Activated CD8-positive, alpha-beta T cell treated with anti-CD3 and anti-CD28 coated beads for 36 hours (primary cell): ENCODE results near the gene C1QTNF4. TPM values are rescaled to one million over a fixed set of nuclear protein-coding genes. Genes with fewer than 3 reads are reported as not detected.
A peak's percentile ranks its signal among the peaks of the same experiment; 100 is the strongest.
"Not testable (repeated sequence)": the region's sequence is repeated elsewhere in the genome, so short reads cannot be mapped to it uniquely, and the experiment has no call there.

Source experiments
- ATAC-seq: fragments of 200-7000 bp; cut with Tn5 transposase; one replicate; pipeline ENCODE4 v1.10.0; 2021; ENCODE audit warnings: mild to moderate bottlenecking, moderate library complexity
- CTCF ChIA-PET: fragments of 350-600 bp; sonication (Branson Sonifier 250); formaldehyde crosslinking; loops from one replicate; lab custom pipeline; 2021; ENCODE audit warnings: antibody characterized with exemption; lab: Charles Lee
- POLR2A ChIA-PET: fragments of 350-600 bp; sonication (Branson Sonifier 250); formaldehyde crosslinking; loops from one replicate; lab custom pipeline; 2021; ENCODE audit warnings: antibody characterized with exemption; lab: Charles Lee
- DNase-seq: peaks from one replicate; pipeline ENCODE4 v3.0.0-alpha.2; 2020
- H3K27ac Mint-ChIP-seq: one replicate; pipeline ENCODE4 v1.8.0; 2021; ENCODE audit warnings: mild to moderate bottlenecking, mixed read lengths
- H3K27me3 Mint-ChIP-seq: one replicate; pipeline ENCODE4 v1.8.0; 2021; ENCODE audit warnings: mixed read lengths
- H3K36me3 Mint-ChIP-seq: one replicate; pipeline ENCODE4 v1.8.0; 2021; ENCODE audit warnings: low read depth, mixed read lengths
- H3K4me1 Mint-ChIP-seq: one replicate; pipeline ENCODE4 v1.8.0; 2021; ENCODE audit warnings: low read depth, mixed read lengths
- H3K4me3 Mint-ChIP-seq: one replicate; pipeline ENCODE4 v1.8.0; 2021; ENCODE audit warnings: mild to moderate bottlenecking, moderate library complexity, mixed read lengths
- H3K9me3 Mint-ChIP-seq: one replicate; pipeline ENCODE4 v1.8.0; 2021; ENCODE audit warnings: mixed read lengths
- intact Hi-C: fragments of 100-400 bp; cut with micrococcal nuclease; formaldehyde crosslinking; loops from one replicate; pipeline ENCODE4 v1.10.0; 2022
- total RNA-seq, 2 experiments: library from RNA; stranded (reverse); gene quantifications; one replicate each; pipeline ENCODE4 v1.2.3, GENCODE V29; 2021
- TF ChIP-seq, protein P1 (sequence below): fragments of 200-600 bp; IDR thresholded peaks from one replicate; pipeline ENCODE4 v1.8.0; 2022; ENCODE audit warnings: antibody characterized with exemption, mild to moderate bottlenecking

C1QTNF4 gene
- total RNA-seq, 2 experiments from 2014 or later: 0.18 TPM; not detected in 1

DNA sequence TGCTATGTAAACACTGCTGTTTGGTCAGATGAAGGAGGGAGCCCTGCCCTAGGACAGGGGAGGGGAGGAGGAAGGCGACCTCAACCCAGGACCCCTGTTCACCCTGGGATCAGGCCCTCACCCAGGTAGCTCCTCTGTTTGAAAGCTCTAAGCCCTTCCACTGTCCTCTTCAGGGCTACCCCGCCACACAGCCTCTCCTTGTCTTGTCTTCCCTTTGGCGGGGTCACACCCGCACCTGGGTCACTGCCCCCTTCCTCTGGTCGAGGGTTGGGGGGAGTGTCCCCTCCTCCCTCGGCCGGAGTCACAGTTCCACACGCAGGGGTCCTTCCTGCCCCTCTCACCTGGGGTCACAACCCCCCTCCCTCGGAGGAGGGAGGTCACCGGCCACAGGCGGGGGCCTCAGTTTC is 29.3 kb downstream of the C1QTNF4 start:
- Mint-ChIP-seq H3K27ac (peak overlapping the region; percentile 83), H3K9me3 (no peaks in the 10 kb centered on the region), H3K36me3 (peaks cover 13% of the 10 kb centered on the region), H3K4me3 (peak overlapping the region; percentile 83), H3K27me3 (no peaks in the 10 kb centered on the region), H3K4me1 (peaks cover 28% of the 10 kb centered on the region)
- DNase-seq: no peak
- CTCF ChIA-PET: interaction anchor here (0.9 to 2.2 kb wide), 7 partner anchors 9 to 152 kb away, joined by 3 to 12 read pairs (median 4); no protein-coding TSS in a partner anchor
- peak; percentile 3 for ATAC-seq
- intact Hi-C loops: no loop called here
- POLR2A ChIA-PET: interaction anchor here (0.6 to 4.2 kb wide), 8 partner anchors 9 to 536 kb away, joined by 3 to 48 read pairs (median 4); partner anchors contain the start of genes AGBL2, CELF1, KBTBD4 and NDUFS3
- TF ChIP-seq, protein P1, sequence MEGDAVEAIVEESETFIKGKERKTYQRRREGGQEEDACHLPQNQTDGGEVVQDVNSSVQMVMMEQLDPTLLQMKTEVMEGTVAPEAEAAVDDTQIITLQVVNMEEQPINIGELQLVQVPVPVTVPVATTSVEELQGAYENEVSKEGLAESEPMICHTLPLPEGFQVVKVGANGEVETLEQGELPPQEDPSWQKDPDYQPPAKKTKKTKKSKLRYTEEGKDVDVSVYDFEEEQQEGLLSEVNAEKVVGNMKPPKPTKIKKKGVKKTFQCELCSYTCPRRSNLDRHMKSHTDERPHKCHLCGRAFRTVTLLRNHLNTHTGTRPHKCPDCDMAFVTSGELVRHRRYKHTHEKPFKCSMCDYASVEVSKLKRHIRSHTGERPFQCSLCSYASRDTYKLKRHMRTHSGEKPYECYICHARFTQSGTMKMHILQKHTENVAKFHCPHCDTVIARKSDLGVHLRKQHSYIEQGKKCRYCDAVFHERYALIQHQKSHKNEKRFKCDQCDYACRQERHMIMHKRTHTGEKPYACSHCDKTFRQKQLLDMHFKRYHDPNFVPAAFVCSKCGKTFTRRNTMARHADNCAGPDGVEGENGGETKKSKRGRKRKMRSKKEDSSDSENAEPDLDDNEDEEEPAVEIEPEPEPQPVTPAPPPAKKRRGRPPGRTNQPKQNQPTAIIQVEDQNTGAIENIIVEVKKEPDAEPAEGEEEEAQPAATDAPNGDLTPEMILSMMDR: no peak

DNA sequence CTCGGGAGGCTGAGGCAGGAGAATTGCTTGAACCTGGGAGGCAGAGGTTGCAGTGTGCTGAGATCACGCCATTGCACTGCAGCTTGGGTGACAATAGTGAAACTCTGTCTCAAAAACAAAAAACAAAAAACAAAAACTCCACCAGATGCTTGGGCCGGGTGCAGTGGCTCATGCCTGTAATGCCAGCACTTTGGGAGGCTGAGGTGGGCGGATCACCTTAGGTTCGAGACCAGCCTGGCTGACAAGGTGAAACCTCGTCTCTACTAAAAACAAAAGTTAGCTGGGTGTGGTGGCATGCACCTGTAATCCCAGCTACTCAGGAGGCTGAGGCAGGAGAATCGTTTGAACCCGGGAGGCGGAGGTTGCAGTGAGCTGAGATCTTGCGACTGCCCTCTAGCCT is 29.8 kb downstream of the C1QTNF4 start:
- H3K9me3 Mint-ChIP-seq, H3K27me3 Mint-ChIP-seq, intact Hi-C loops, DNase-seq, H3K36me3 Mint-ChIP-seq, H3K27ac Mint-ChIP-seq, ATAC-seq: not testable (repeated sequence)
- peaks cover 28% of the 10 kb centered on the region for H3K4me1 Mint-ChIP-seq
- ChIA-PET CTCF (interaction anchor here (0.9 to 2.2 kb wide), 6 partner anchors 9 to 152 kb away, joined by 3 to 12 read pairs (median 4); no protein-coding TSS in a partner anchor), POLR2A (interaction anchor here (0.6 to 4.2 kb wide), 8 partner anchors 9 to 536 kb away, joined by 3 to 48 read pairs (median 4); partner anchors contain the start of genes AGBL2, CELF1, KBTBD4 and NDUFS3)
- H3K4me3 Mint-ChIP-seq: peak overlapping the region; percentile 83

DNA sequence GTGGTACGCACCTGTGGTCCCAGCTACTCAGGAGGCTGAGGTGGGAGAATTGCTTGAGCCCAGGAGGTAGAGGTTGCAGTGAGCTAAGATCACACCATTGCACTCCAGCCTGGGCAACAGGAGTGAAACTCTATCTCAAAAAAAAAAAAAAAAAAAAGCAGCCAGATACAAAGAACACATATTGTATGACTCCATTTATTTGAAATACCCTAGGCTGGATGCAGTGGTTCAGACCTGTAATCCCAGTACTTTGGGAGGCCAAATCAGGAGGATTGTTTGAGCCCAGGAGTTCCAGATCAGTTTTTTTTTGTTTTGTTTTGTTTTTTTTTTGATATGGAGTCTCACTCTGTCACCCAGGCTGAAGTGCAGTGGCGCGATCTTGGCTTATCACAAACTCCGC is 31.8 kb downstream of the C1QTNF4 start:
- intact Hi-C loops, H3K36me3 Mint-ChIP-seq, H3K27ac Mint-ChIP-seq, CTCF ChIA-PET, ATAC-seq, H3K4me3 Mint-ChIP-seq, H3K9me3 Mint-ChIP-seq, DNase-seq, H3K27me3 Mint-ChIP-seq: not testable (repeated sequence)
- H3K4me1 Mint-ChIP-seq: peaks cover 24% of the 10 kb centered on the region
- POLR2A ChIA-PET: interaction anchor here (0.6 to 1.7 kb wide), 2 partner anchors 10 to 46 kb away, joined by 3 to 4 read pairs; no protein-coding TSS in a partner anchor

DNA sequence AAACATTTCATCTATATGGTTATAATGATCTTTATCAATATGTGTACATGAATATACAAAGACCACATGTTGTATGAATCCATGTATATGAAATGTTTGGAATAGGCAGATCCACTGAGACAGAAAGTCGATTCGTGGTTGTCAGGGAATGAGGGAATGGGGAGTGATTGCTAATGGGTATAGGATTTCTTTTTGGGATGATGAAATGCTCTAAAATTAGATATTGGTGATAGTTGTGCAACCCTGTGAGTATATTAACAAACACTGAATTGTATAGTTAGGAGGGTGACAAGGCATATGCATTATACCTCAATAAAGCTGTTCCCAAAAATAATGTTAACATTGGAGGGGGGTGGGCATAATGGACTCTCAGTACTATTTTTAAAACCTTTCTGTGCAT is 33.8 kb downstream of the C1QTNF4 start:
- intact Hi-C loops: no loop called here
- peaks cover 15% of the 10 kb centered on the region for H3K4me1 Mint-ChIP-seq
- ATAC-seq (no peak), DNase-seq (no peak)
- H3K9me3 Mint-ChIP-seq: no peaks in the 10 kb centered on the region
- no peak overlapping the region for H3K4me3 Mint-ChIP-seq
- POLR2A ChIA-PET: no interaction called here
- CTCF ChIA-PET: no interaction called here
- H3K27ac Mint-ChIP-seq: no peak overlapping the region
- TF ChIP-seq, protein P1: no peak
- peaks cover 4% of the 10 kb centered on the region for H3K36me3 Mint-ChIP-seq
- no peaks in the 10 kb centered on the region for H3K27me3 Mint-ChIP-seq

DNA sequence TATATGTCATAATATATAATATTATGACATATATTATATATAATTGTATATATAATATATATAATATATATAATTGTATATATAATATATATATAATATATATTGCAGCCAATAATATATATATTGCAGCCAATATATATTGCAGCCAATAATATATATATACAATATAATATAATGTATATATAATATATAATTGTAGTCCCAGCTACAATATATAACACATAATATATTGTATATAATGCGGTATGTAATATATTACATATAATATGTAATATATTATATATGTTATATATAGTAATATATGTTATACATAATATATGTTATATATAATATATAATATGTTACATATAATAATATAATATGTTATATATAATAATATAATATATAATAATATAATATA is 35.5 kb downstream of the C1QTNF4 start:
- no peak overlapping the region for H3K4me3 Mint-ChIP-seq
- no peak overlapping the region for H3K27ac Mint-ChIP-seq
- ATAC-seq (no peak), DNase-seq (no peak)
- no peaks in the 10 kb centered on the region for H3K9me3 Mint-ChIP-seq
- POLR2A ChIA-PET: interaction anchor here (0.7 kb wide), 1 partner anchor 105 kb away, joined by 3 read pairs; no protein-coding TSS in a partner anchor
- H3K36me3 Mint-ChIP-seq: peaks cover 1% of the 10 kb centered on the region
- H3K27me3 Mint-ChIP-seq: no peaks in the 10 kb centered on the region
- TF ChIP-seq, protein P1: no peak
- peaks cover 11% of the 10 kb centered on the region for H3K4me1 Mint-ChIP-seq
- intact Hi-C loops: no loop called here
- CTCF ChIA-PET: interaction anchor here (1.0 kb wide), 1 partner anchor 42 kb away, joined by 3 read pairs; no protein-coding TSS in a partner anchor

DNA sequence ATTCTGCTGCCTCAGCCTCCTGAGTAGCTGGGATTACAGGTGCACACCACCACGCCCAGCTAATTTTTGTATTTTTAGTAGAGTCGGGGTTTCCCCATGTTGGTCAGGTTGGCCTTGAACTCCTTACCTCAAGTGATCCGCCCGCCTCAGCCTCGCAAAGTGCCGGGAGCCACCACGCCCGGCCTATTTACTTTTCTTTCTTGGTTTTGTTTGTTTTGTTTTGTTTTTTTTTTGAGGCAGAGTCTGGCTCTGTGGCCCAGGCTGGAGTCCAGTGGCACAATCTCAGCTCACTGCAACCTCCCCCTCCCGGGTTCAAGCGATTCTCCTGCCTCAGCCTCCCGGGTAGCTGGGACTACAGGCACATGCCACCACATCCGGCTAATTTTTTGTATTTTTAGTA is 37.2 kb downstream of the C1QTNF4 start:
- H3K36me3 Mint-ChIP-seq, H3K4me3 Mint-ChIP-seq, H3K9me3 Mint-ChIP-seq, H3K27me3 Mint-ChIP-seq, intact Hi-C loops, H3K27ac Mint-ChIP-seq, H3K4me1 Mint-ChIP-seq, DNase-seq, ATAC-seq: not testable (repeated sequence)
- POLR2A ChIA-PET: interaction anchor here (1.4 kb wide), 1 partner anchor 9 kb away, joined by 3 read pairs; no protein-coding TSS in a partner anchor
- CTCF ChIA-PET: interaction anchor here (1.3 kb wide), 1 partner anchor 9 kb away, joined by 3 read pairs; no protein-coding TSS in a partner anchor
